NCI-H446 treated with DMSO at 0.1 percent for 48 hours (cell line): ENCODE data around the gene KANSL1L.

Source experiments
- DNase-seq: peaks from one replicate; lab custom pipeline; 2025; lab: John Stamatoyannopoulos, UW

Gene KANSL1L

GRCh38 chr2:210063306-210063705 lies 107.9 kb downstream of the KANSL1L start:
- no peak for DNase-seq

GRCh38 chr2:210055825-210056224 lies 115.4 kb downstream of the KANSL1L start:
- no peak for DNase-seq

- no peak for DNase-seq
Observed at GRCh38 chr2:210054696-210055095, 116.5 kb downstream of the KANSL1L start.

GRCh38 chr2:210050885-210051284 lies 120.3 kb downstream of the KANSL1L start:
- no peak for DNase-seq

- DNase-seq = peak; percentile 9
Observed at GRCh38 chr2:210049831-210050230, 121.4 kb downstream of the KANSL1L start.

- no peak for DNase-seq
Observed at GRCh38 chr2:210046851-210047500, 124.2 kb downstream of the KANSL1L start.

- no peak for DNase-seq
Observed at GRCh38 chr2:210038078-210038477, 133.1 kb downstream of the KANSL1L start.

GRCh38 chr2:210035679-210036078 lies 135.5 kb downstream of the KANSL1L start:
- DNase-seq = no peak

GRCh38 chr2:210034087-210034683 lies 137.0 kb downstream of the KANSL1L start:
- no peak for DNase-seq

GRCh38 chr2:210028178-210028577 lies 143.0 kb downstream of the KANSL1L start:
- DNase-seq = no peak

- no peak for DNase-seq
Observed at GRCh38 chr2:210027608-210028007, 143.6 kb downstream of the KANSL1L start.

GRCh38 chr2:210022824-210023223 lies 148.4 kb downstream of the KANSL1L start:
- no peak for DNase-seq

GRCh38 chr2:210020138-210020537 lies 151.1 kb downstream of the KANSL1L start:
- no peak for DNase-seq

- DNase-seq = no peak
Observed at GRCh38 chr2:210009896-210010295, 161.3 kb downstream of the KANSL1L start.

GRCh38 chr2:210009126-210009525 lies 162.1 kb downstream of the KANSL1L start:
- DNase-seq = no peak

GRCh38 chr2:210007895-210008294 lies 163.3 kb downstream of the KANSL1L start:
- no peak for DNase-seq

- no peak for DNase-seq
Observed at GRCh38 chr2:210004881-210005280, 166.3 kb downstream of the KANSL1L start.

GRCh38 chr2:210003359-210003758 lies 167.8 kb downstream of the KANSL1L start:
- no peak for DNase-seq

- DNase-seq = peak; percentile 90
Observed at GRCh38 chr2:210002158-210003157, 168.8 kb downstream of the KANSL1L start, which contains the start of gene RPE. TSS of gene RPE (plus strand) at chr2:210002638. CDS start at chr2:210002662, 24 bp downstream.

GRCh38 chr2:210000464-210001324 lies 170.5 kb downstream of the KANSL1L start:
- no peak for DNase-seq

GRCh38 chr2:209998596-209998995 lies 172.6 kb downstream of the KANSL1L start:
- DNase-seq = no peak

GRCh38 chr2:209993968-209994367 lies 177.2 kb downstream of the KANSL1L start:
- DNase-seq = no peak
